Stimulated activated CD4-positive, alpha-beta T cell treated with anti-CD3 and anti-CD28 coated beads, Interleukin-4, amount 100 ng/mL, for 24 hours (primary cell): ENCODE measurements around the gene ACKR3.

Experiments
- DNase-seq: peaks from one replicate; pipeline ENCODE4 v3.0.0-alpha.2; 2020

The ACKR3 gene

DNA sequence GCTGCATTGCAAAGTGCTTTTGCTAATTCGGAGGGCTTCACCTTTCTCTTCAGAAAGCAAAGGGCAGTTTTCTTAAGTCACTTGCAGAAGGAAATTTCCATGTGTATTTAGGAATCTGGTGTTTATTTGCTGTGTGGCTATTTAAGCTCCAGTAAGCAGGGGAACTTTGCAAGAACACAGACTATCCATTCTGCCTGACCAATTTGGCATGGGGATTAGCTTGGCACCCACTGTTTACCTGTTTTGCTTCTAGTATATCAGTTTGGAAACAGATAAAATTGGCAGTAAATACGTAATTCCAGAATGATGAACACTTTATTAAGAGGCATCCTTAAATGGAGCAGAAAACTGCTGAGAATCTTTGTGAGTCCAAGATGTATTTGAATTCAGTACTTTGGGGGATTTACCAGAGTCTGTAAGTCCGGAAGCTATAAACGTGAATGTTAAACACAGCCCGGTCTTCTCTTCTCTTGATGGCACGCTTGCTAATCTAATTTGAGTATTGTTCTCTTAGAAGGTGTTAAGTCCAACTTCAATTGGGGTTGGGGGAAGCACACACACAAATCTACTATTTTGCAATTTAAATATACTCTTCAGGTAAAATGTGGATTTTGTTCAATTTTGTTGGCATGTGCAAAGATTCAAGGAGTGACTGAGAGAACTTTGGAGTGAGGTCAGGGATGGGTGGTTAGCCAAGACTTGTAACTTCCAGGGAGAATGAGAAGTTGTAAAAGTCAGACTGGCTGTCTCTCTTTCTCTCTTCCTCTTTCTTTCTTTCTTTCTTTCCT lies 650 bp downstream of the ACKR3 start:
- no peak for DNase-seq

DNA sequence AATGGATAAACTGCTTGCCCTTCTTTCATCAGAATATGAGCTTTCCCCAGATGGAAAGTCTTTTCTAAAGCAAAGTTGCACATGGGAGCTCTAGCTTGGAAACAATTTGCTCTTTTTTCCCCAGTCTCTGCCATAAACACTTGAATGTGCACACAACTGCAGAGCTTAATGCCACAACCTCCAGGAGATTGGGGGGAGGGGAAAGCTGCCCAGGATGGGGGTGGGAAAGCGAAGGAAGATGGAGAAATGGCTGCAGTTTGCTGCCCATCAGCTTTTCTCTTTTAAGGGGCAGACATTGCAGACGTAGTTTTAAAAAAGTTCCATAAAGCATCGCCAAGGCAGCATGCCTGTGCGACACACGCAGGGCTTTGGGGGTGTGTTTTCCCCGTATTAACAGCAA lies 1.5 kb downstream of the ACKR3 start:
- no peak for DNase-seq

DNA sequence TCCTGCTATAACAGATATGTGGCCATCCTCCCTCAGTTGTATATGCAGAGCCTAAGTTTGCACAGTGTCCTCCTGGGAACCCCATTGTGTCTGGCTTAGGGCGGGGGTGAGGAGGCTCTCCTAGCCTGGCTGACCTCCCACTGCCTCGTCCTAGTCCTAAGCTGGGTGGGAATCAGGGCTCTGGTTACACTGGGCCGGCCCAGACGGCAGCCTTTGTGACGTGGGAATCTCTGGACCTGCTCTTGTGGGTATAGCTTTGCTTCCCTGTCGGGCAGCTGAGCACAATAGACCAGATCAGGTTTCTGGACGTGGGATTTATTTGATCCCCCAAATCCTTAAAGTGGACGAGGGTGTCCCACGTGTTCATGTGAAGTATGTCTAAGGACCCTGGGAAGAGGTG lies 2.9 kb downstream of the ACKR3 start:
- no peak for DNase-seq

DNA sequence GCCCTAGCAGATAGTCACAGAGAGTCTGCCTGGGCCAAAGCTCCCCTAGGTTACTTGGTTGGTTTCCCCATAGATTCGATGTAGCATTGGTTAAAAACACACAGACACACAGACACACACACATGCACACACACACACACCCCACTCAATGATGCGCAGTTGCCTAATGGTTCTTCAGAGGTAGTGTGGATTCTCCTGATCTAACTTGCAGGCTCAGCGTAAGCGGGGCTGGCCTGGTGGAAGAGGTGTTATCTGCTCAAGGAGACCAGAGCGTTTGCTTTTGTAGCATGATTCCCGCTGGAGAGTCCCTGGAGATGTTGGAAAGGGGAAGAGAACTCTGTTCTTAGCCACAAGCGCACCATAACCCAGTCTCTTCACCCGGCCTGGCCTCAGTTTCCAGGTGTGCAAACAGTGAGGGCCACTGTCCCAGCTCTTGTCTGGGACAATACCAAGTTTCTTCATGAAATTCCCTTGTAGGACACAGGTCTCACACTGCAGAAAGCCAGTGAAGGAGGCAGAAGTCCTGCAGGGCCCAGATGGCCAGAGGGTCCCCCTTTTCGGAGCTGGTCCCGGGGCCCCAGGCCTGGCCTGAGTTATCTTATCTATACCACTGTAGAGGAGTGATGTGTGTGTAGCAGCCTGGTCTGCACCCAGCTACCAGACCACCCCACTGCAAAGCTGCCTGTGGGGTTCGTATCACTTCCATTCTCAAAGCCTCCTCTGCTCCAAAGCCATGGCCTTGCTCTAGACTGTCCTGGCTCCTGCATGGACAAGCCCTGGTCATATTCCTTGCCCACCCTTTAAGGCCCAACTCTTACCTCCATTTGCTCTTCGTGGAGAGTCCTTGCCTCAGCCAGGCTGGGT lies 3.7 kb downstream of the ACKR3 start:
- DNase-seq, result no peak

DNA sequence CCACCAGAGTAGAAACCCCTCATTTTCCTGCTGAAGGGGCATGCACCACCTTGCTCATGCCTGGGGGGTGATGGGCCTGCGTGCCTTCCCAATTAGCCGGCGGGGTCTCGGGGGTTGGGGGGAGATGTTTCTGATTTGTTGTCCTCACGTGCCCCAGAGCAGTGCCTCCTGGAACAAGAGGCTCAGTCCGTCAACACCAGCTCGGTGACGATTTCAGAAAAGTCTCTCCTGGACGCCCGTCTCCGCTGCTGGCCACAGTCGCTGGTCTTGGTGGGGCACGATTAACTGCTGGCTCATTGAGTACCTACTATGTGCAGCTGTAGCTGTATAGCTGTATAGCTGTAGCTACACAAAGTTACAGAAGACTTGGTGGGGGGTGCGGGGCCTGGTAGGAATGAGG lies 4.4 kb downstream of the ACKR3 start:
- DNase-seq, result no peak

DNA sequence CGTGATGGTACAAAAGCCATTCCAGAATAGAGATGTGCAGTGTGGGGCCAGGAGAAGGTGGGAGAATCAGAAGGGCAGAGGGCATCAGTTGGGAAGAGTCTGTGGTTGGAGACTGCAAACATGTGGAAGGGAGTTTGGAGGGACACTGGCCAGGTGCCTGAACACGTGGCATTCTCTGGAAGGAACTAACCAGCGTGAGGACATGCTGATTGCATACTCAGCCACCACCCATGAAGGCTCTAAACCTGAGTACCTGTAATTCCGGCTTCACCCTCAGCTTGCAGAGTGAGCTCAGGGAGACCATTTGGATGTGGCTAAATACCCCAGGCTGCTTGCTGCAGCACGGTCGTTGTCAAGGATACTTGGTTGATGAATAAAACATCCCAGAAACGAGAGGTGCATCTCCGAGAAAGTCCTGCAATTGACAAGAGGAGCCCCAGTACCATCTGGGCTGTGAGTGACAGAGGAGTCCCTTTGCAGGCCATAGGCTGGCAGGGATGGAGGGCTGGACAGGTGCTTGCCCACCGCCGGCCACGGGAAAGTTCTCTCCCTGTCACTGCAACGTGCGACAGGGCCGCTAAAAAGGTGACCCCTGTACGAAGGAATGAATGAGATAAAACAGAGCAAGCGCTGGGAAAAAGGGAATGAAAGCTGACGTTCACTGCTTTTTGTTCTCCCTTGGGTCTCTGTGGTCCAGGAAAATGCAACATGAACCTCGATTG lies 5.0 kb downstream of the ACKR3 start:
- DNase-seq, result no peak

DNA sequence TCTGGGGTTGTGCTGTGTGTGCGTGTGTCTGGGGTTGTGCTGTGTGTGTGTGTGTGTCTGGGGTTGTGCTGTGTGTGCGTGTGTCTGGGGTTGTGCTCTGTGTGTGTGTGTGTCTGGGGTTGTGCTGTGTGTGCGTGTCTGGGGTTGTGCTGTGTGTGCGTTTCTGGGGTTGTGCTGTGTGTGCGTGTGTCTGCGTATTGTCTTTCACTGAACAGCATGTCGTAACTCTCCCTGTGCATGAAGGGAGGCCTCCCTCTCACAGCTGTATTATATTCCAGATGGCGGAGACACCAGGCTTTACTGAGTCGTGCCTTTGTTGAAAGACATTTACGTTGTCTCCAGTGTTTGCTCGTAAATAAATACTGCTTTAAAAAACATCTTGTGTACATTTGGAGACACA lies 5.9 kb downstream of the ACKR3 start:
- DNase-seq, result no peak

DNA sequence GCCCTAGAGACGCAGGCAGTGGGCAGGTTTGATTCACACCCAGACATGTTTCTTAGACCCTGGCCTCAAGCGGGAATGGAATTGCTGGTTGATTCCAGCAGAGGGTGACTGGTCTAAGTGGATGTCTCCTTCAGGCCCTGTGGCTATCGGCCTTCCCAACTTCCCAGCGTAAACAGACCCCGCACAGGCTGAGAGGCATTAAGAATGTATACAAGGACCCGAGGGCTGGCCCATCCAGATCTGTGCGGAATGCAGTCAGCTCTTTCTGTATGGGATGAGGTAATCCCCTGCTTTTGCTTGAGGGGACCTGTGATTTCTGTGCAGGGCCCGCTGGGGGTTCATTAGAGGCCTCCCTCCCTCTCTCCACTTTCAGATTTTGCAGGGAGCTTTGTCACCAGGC lies 6.5 kb downstream of the ACKR3 start:
- no peak for DNase-seq

DNA sequence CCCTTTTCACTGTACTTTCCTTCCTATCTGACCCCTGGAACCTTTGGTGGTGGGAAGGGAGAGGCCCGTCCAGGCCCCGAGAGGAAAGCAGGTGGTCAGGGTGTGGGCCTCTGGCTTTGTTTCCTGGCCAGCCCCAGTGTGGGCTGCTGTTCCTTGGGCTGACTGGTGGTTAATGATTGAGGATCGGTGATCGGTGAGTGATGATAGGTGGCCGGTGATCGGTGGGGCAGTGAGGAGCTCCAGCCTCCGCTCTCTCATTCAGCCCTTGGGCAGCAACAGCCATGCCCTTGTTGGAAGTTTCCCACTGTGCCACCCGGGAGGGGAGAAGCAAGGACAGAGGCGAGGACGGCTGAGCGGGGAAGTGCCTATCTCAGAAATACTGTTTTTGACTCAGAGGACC lies 7.3 kb downstream of the ACKR3 start:
- no peak for DNase-seq

DNA sequence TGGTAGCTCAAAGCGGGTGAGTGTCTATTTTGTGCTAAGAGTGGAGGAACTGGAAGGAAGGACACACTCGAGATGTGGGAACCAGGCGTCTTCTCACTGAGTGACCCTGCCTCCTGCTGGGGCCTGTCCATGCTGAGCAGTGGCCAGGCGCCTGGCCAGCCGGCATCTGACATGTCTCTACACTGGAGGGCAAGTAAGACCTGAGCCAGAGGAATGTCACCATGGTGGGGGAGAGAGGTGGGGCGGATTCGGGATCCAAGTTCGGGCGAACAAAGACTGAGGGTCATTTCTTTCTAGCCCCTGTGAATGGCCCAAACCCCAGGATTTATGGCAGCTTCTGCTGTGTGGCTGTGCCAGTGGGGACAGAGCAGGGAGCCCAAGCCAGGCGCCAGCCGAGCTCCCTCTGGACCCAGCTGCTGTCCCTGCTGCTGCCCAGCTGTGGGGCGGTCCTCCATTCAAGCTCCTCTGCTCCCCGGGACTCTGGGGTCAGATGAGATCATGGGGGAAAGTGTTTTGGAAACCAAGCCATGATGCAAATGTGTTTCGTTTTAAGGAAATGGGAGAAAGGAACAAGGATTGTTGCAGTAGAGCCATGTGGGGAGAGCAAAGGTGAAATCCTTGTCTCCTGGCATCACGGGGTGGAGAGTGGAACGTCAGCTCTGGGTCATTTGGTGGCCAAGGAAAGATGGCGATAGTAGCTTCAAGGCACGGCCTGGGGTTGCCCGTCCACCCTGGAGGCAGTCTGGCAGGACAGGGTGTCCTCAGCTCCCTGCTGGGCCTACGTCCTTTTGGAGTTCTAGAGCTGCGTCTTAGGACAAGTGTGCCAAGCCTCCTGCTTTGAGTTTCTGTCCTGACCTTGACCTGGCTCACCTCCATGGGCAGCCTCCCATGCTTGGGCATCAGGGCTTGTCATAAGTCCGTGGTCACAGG lies 8.1 kb downstream of the ACKR3 start:
- DNase-seq, result no peak

DNA sequence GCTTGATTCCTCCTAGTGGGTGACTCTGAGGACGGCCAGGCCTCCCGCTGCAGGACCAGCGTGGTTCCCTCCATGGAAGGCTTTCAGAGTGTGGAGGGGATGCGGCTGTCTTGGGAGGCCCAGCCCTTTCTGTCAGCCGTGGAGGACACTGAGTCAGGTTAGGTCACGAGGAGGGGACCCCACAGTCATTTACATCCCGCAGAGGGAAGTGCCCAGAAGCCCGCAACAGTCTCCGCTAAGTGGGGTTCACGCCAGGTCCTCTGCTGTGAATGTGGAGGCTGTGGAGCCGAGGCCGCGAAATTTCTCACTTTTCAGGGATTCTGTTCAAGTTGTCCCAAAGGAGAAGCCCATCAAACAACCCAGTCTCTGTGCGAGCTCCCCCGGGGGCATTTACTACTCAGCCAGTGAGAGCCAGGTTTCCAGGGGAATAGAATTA lies 8.8 kb downstream of the ACKR3 start:
- DNase-seq, result no peak

DNA sequence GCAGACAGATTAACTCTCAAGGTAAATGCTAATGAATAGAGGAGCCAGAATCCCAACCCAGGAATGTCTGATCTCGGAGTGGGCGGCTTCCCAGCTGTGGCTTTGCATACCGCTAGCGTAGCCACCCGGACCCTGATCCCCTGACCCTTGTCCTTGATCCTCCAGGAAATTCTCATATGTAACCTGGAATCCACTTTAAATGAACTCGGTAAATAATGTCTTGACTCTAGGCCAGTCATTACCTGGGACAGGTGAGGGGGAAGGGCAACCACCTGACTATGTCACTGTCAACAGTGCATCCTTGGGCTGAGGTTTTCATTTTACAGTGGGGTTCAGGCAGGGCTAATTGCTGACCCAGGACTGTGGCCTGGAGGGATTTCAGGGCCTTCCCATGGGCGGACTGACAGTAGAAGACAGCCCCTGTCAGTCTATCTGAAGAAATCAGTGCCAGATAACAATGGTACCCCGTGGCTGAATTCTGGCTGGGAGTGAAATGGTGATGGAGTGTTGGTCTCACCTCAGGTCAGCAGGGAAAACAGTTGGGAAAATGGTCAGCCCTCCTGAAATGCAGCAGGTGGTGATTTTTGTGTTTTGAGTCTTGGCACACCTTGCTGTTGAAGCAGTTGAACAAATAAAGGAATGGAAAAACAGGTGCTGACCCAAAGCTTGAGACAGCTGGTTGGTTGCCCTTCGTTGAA lies 9.6 kb downstream of the ACKR3 start:
- no peak for DNase-seq

DNA sequence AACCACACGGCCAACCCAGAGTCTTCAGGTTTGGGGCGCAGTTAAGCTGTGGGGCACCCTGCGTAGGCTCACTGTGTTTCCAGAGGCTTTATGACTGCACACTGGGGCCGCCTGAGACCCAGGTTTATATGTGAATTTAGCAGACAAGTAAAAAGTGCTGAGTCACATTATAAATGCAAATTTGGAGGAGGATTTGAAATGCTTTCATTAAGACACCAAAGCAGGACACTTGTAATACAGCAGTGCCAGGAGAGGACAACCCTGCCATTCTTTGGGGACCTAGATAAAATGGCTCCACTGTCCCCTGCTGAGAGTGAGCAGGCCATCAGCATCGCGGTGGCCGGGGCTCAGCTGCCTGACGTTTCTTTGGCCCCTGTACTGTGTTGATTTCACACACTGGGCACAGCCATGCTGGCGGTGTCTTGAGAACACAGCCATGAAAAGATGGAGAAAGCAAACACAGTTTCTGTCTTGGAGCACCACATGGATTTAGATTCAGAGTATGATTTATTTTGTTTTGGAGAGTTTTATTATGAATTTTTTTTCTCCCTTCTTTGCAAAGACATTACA lies 10.2 kb downstream of the ACKR3 start:
- no peak for DNase-seq

DNA sequence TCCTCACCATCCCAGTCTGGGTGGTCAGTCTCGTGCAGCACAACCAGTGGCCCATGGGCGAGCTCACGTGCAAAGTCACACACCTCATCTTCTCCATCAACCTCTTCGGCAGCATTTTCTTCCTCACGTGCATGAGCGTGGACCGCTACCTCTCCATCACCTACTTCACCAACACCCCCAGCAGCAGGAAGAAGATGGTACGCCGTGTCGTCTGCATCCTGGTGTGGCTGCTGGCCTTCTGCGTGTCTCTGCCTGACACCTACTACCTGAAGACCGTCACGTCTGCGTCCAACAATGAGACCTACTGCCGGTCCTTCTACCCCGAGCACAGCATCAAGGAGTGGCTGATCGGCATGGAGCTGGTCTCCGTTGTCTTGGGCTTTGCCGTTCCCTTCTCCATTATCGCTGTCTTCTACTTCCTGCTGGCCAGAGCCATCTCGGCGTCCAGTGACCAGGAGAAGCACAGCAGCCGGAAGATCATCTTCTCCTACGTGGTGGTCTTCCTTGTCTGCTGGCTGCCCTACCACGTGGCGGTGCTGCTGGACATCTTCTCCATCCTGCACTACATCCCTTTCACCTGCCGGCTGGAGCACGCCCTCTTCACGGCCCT lies 11.2 kb downstream of the ACKR3 start:
- DNase-seq, result no peak

DNA sequence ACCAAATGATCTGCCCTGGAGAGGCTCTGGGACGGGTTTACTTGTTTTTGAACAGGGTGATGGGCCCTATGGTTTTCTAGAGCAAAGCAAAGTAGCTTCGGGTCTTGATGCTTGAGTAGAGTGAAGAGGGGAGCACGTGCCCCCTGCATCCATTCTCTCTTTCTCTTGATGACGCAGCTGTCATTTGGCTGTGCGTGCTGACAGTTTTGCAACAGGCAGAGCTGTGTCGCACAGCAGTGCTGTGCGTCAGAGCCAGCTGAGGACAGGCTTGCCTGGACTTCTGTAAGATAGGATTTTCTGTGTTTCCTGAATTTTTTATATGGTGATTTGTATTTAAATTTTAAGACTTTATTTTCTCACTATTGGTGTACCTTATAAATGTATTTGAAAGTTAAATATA lies 11.9 kb downstream of the ACKR3 start:
- no peak for DNase-seq

DNA sequence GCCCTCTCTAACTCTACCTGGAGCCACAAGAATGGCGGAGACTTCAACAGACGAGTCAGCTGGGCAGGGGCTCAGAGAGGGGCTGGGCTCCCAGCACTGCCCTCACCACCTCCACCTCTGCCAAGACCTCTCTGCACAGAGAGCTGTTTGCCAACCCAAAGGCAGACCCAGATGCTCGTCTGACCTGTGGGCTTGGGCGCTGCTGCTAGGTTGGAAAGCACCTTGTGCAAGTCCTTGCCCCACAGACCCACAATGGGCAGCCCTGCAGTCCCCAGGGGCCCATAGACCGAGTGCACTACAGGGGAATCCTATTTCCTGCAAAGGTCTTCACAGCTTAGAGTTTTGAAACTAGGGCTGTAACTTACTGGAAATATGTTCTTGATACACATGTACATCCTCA lies 13.3 kb downstream of the ACKR3 start:
- no peak for DNase-seq

DNA sequence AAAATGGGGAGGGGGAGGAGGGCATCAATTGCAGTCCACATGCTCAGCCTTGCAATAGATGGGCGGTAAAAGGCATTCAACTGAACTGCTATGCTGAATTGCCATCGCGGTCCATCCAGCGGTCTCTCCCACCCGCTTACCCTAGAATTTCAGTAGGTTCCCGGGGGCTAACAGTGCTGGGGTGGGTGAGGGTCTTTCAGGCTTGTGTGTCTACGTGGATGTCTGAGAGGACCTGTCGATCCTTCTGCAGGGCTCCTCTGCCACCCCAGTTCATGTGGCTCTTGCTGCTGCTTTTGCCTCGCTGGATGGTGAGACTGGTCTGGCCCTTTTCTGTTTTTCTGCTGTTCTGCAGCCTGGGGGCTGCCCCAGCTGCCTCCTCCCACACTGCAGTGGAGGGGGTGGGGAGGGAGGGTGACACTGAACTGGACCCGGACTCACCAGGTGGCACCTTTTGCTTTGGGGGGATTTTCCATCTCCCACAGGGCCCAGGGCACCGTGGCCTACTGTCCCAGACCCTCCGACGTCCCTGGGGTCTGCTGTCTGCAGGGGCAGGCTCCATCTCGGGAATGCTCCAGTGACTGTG lies 14.1 kb downstream of the ACKR3 start:
- DNase-seq, result no peak

DNA sequence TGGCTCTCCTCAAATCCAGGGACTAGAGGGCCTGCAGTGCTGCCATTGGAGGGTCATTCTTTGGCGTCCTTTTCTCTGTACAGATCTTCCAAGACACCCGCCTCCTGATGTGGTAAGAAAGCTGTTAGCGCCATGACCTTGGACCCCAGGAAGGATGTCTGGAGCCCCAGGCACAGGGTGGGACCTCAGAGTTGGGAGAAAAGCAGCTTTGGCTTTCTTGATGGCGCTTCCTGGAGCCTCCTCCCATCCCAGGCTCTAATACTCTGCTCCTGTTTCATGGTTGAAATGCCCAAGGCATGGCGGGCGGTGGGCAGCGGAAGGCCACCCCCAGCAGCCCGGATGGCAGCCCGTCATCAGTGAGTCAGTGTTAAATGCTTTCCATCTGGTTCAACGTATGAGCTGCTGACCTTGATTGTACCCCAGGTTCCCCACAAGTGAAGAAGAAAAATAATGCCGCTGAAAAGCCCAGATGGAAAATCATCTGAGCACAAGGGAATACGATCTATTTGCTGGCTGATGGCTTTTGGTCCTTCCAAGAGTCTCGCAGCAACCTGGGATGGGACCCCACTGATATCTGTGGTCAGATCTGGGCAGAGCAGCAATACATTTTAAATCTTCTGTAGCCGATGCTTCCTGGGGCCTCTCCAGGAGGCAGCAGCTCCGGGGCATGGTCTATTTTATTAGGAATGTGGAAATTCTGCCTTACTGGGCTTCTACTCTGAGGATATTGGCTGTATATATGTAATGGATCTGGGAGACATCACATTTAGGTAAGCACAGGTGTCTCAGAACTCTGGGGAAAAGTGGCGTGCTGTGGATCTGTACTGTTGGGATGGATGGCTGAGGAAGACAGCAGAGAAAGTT lies 15.1 kb downstream of the ACKR3 start:
- no peak for DNase-seq

DNA sequence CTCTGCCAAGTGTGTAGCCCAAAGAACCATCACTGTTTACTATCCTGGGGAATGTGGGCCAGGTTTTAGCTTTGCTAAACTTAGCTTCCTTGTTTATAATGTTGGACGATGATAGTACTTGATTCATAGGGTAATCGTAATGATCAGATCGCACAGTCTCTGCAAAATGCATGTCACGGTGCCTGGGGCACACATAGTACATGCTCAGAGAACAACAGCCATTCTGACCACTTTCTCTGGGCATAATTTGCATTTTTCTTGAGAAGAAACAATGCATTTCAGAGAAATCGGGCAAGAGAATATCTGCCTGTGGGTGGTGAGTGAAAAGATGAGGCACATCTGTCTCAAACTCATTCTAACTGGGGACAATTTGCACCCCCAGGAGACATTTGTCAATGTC lies 16.3 kb downstream of the ACKR3 start:
- DNase-seq, result no peak
